GM18868 (cell line): Measurements from ENCODE around the gene CDR2L.
"Not testable (repeated sequence)": the region's sequence is repeated elsewhere in the genome, so short reads cannot be mapped to it uniquely, and the experiment has no call there.

Source experiments
- ATAC-seq: cut with Tn5 transposase; IDR thresholded peaks from one replicate; pipeline ENCODE4 v1.9.1; 2021; ENCODE audit warnings: mild to moderate bottlenecking, moderate library complexity; ENCODE audit not compliant: unreplicated experiment

Gene CDR2L

DNA sequence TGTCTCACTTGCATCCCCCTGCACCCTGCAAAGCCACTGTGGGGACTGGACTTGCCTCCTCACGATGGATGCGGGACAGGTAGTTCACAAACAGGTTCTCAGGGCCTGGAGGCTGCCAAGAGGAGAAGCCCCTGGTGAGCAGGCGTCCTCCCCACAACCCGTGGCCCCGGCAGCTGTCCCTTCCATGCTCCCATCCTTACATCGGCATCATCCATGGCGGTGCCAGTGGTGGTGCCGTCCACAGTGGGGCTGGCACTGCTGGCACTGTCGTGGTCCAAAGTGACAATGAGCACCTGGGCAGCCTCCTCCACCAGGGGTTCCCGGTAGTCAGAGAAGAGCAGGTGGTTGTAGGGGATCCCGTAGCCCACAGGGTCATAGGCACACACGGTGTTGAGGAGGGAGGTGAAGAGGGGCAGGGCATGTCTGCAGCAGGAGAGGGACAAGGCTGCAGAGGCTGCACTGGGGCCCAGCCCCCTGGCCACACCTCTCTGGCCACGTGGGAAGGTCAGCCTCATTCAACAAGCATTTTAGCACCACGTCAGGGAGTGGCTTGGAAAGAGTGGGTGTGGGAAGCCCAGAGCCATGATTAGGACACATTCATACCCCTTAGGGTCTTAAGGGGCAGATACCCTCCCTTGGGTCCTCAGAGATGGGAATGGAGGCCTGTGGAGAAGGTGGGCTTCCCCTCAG, 27.5 kb upstream of the CDR2L start:
- ATAC-seq: no peak

DNA sequence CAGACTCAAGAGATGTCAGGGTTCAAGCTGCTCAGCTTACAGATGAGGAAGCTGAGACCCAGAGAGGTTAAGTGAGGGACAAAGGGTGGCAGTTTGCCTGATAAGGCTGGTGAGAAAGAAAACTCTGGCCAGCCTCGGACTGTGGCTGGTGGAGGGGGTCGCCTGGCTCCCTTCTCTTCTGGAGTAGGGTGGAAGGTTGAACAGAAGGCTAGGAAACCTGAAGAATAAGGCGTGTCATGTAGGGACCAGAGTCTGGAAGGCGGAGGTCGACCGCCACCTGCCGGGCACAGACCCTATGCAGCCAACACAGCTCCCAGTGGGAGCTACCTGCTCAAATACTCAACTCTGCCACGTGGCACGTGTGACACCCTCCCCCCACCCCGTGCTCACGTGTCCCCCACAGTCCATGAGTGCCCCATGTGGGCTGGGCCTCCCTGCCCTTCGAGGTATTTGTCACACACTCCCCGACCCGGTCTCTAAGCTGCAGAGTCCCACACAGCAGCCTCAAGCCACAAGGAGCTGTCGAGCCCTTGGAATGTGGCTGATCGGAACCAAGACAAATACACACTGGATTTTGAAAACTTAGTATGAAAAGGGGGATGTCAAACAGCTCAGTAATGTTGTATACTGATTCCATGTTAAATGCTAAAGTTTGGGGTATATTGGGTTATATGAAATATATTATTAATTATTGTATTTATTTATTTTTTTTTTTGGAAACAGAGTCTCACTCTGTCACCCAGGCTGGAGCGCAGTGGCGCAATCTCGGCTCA, 26.7 kb upstream of the CDR2L start:
- no peak for ATAC-seq

DNA sequence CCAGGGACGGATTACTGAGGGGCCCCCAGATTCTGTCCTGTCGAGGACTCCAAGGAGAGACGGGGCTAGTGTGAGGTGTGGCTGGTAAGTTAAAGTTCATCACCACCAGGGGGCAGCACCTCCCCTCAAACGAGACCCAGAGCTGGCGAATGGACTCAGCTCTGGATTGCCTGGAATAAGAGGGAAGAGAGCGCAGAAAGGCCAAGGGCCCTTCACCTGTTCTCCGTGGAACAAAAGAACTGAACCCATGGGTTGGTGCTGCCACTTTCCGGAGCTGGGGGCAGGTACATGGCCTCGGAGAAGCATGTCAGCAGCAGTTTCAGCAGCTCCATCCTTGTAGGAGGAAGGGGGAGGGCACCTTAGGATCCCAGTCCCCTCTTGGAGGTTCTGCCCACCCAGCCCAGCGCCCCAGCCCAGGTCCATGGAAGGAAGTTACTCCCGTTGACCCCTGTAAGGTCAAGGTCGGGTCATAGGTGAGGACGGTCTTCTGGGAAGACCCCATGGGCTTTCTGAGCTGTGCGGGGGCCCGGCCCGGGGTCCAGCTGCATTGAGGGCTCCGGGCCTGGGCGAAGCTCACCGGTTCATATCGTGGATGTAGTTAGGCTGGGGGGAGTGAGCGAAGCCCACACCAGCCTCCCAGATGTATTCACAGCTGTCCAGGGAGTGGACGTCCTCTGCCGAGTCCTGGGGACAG, 25.6 kb upstream of the CDR2L start:
- no peak for ATAC-seq

DNA sequence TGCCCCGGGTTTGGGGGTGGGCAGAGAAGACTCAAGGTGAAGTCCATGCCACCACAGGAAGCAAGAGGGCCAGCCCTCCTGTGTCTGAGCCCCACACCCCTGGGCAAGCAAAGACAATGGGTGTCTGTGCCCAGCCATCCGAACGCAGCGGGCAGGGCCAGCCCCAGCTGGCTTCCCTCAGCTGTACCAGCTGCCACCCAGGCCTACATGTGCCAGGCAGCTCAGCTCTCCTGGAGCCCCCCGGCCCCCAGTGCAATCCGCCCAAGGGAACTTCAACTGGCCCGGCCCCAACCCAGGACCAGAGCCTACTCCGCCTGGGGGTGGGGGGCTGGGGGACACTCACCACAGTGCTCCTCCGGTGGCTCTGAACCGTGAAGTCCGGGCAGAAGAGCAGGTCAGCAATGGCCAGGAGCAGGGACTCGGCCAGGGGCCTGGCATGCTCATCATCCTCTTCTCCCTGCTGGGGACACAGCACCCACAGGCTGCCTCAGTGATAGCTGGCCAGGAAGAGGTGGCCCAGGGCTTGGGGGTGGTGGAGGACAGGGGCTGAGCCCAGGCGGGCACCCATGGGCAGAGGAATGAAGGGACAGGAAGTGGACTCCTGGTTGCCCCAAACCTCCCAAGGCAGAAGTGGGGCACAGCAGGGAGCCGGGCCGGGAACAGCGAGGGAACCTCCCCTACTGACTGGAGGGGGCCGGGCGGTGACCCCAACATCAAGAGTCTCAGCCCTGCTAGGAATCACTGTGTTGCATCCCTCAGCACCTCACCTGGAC, 24.6 kb upstream of the CDR2L start:
- no peak for ATAC-seq

DNA sequence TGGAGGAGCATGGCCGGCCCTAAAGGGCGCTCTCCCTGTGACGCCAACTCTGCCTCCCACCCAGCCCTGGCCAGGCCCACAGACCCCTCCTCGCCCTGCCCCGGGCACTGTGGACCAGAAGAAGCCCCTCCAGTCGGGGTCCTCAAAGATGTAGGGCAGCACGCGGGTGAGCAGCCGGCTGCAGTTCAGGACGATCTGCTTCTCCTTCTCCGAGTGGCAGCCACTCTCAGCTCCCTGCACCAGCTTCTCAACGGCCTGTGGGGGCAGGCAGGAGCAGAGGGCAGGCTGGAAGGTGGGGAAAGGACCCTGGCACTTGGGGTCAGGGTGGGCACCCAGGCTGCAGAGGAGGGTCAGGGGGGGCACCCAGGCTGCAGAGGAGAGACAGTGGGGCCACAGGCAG, 23.8 kb upstream of the CDR2L start:
- ATAC-seq: no peak

DNA sequence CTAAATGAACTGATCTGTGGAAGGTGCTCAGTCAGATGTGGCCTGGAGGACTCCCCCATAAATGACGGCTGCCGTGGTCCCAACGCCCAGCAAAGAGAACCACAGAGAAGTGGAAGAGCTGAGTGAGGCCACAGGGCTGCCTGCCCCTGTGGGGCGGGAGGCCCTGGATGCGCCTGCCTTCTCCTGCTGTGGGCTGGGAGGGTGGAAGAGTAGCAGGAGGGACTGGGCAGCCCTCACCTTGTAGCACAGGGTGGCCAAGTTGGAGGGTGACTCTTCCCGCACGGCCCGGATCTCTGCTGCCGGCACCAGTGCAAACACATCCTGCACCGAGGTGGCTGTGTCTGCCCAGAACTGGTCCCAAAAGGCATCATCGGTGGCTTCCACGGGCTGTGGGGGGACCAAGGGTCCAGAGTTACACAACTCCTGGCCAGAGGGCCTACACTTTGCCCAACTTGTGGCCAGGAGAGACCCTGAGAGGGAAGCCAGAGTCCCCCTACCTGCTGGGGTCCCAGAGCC, 23.1 kb upstream of the CDR2L start:
- ATAC-seq: no peak

DNA sequence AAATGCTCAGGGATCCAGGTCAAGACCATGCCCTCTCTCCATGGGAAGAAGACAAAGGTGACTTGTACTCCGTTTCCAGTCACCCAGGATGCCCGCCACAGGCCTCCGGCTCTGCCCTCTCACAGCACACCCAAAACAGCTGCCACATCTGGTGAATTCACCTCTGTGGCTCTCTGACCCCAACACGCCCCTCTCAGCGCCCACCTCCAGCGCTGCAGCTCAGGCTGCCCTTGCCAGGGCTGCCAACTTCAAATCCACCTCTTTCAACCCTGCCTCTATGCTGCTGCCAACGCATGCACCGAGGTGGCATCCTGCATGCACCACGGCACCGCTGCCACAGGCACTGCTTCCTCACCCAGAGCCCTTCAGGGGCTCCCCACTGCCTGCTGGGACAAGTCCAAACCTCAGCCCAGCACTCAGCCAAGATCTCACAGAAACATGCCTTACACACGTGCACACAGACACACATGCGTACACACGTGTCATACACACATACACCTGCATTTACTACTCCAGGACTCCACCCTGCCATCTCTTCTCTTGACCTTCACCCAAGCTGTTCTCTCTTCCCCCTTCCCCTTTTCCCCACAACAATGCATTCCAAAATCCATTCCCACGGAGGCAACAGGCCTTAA, 22.3 kb upstream of the CDR2L start:
- no peak for ATAC-seq

DNA sequence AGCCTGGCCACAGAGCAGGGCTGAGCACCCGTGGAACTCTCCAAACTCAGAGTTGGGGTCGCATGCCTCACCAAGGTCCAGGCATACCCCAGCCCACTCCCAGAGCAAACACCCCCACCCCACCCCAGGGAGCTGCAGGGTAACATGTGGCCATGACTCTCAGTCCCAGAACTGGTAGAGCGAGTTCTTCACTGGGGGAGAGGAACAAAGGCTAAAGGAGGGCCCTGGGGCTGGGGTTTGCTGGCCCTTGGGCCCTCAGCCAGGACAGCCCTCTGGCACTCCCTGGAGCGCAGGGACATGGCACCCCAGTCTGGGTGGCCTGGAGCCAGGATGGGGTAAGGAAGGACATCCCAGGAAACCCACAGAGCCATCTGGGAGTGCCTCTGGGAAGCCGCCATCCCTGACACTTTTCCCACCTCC, 19.1 kb upstream of the CDR2L start:
- ATAC-seq: no peak

DNA sequence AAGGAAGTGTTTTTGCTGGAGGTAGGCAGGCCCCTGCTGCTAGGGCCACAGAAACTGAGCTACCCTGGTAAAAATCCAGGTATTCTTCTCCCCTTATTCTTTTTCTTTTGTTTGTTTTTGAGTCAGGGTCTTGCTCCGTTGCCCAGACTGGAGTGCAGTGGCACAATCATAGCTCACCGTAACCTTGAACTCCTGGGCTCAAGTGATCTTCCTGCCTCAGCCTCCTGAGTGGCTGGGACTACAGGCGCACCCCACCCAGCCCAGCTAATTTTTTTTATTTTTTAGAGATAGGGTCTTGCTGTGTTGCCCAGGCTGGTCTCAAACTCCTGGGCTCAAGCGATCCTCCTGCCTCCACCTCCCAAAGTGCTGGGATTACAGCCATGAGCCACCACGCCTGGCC, 17.9 kb upstream of the CDR2L start:
- ATAC-seq: not testable (repeated sequence)

DNA sequence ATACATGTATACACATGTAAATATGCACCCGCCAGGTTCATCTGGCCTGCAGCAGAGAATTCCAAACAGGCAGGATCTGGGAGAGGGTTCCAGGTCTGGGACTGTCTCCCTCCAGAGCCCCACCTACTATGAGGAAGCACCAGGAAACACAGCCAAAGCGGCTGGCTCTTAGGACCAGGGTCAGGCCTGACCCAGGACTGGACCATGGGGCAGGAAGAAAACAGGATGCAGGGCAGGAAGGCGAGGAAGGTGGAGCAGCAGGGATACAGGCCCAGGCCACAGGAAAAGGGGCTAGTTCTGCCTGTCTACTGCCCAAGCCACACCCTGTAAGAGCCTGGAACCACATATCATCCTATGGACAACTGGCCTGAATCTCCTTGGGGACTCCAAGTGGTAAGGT, 17.0 kb upstream of the CDR2L start:
- no peak for ATAC-seq

DNA sequence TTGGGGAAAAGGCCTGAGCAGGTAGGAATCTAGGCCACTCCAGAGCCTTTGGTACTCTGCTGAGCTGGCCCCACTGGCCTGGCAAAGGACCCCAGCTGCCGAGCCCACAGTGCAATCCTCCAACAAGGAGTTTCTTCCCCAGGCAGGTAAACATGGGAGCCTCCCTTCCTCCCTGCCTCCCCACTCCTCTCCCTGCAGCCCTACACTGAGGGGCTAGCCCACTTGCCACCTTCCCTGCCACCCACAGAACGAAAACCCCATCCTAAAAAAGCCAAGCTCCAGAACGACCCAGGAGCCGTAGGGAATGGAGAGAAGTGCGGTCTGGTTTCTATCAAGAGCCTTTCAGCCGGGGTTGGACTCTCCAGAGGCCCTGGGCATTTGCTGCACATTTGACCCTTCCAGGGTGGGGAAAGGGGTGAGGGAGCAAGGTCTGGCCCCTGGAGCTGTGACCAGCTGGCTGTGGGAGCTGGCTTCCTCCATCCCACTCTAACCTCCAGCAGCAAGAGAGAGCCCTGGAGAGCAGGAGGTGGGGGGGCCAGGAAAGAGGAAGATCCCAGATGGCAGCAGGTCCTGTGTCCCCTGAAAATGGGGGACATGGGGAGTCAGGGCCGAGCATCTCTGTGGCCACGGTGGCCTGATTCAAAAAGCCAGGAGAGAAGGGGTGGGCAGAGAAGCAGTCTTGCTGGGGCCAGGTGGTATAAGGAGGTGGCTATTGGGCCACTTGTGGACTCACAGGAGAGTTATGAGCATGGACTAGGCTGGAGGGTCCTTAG, 16.2 kb upstream of the CDR2L start:
- ATAC-seq: no peak

DNA sequence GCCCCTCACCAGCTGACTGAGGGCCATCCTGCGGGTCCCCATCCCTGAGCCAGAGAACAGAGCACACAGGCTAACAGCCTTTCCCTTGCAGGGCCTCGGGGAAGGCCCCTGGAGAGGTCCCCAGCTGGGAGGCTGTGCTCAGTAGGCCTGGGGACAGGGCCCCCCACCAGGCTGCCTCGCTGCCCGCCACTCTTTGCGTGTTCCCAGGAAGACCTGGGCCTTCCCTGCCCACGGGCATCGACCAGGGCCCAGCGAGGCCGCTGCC, 15.7 kb upstream of the CDR2L start:
- no peak for ATAC-seq

DNA sequence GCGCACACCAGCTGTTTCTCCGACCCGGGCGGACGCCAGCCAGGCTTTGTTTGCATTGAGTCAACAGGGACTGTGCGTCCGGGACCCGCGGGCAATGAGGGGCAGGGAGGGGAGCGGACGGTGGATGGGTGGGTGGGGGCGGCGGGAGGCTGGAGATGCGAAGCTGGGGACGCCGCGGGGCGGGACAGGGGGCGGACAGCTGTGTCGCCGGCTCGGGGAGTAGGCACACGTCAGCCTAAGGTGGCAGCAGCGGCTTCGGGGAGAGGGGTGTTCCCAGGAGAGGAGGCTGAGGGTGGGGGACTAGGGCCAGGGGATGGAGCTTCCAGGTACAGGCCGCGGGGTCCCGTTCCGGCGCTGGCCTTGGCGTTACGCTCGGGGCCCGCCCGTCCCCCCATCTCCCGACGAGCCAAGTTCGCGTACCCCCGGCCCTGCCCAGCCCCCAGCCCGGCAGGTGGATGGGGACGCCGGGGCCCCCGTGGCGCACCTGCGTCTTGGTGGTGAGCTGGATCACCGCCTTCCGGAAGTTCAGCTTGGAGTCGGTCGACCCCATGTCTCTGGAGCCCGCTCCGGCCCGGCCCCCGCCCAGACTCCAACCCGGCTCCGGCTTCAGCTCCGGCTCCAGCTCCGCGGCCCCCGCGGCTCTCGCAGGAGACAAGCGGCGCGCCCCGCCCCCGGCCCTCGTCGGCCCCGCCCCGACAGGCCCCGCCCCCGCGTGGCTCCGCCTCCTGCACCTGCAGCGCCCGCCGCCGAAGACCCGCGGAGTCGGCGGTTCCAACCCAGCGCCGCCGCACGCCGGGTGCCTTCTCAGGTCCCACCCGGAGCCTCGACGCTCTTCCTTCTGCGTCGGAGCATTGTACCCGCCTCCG, 15.1 kb upstream of the CDR2L start, which contains the start of gene HID1:
Gene HID1, minus strand, starts transcription at position 653 of the 866 bp plus-strand sequence. Its CDS starts 103 bp downstream, at position 550.
- no peak for ATAC-seq

DNA sequence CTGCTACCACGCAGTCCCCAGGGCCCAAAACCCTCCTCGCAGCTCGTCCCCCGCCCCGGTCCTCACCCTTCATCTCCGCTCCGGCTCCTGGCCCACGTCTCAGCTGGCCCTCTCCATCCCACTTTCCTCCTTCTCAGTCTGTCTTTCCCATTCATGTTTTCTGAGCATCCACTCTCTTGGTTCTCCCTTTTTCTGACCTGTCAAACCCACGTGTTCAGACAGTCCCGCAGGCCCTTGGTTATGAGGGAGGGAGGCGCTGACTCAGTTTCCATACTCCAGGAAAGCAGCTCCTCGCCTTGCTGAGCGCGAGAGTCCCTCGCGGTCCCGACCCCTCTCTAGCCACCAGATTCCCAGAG, 14.5 kb upstream of the CDR2L start:
- ATAC-seq: no peak

DNA sequence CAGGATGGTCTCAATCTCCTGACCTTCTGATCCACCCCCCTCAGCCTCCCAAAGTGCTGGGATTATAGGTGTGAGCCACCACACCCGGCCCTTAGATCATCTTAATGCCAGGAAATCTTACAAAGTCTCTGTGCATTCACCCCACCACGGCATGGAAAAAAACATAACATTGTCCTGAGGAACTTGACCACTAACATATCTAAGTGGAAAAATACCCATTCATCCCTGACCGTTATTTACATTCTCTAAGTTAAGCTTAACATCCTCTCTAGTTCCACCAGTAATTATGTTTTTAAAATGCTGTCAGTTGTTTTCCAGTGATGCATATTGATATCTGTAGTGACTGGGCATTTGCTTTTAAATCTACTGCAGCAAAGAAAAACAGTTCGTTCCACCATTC, 11.5 kb upstream of the CDR2L start:
- ATAC-seq: no peak

DNA sequence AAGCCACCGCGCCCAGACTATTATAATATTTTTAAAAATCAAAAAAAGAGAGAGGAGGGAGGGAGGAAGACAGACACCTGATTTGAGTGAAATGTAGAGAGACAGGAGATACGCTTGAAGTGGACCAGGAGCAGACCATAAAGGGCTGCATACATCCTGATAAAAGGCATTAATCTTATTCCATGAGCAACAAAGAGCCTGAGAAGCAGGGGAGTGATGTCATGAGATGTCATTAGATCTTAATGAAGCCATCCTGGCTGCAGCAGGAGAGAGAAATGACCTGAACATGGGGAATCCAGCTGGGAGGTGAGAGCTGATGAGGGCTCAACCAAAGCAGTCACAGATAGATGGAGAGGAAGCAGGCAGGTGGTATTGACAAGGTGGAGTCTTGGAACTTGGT, 9.6 kb upstream of the CDR2L start:
- no peak for ATAC-seq

DNA sequence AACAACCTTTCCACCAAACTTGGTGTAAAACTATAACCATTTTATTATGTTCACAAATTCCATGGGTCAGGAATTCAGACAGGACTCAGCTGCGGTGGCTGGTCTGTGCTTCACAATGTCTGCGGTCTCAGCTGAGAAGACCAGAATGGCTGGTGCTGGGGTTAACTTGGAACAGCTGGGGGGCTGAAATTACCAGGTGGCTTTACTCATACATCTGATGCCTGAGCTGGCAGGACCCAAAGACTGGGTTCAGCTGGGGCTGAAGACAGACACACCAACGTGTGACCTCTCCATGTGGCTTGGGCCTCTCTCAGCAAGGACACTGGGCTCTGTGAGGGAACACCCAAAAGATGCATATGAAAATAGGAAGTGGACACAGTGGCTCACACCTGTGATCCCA, 9.2 kb upstream of the CDR2L start:
- ATAC-seq: no peak

DNA sequence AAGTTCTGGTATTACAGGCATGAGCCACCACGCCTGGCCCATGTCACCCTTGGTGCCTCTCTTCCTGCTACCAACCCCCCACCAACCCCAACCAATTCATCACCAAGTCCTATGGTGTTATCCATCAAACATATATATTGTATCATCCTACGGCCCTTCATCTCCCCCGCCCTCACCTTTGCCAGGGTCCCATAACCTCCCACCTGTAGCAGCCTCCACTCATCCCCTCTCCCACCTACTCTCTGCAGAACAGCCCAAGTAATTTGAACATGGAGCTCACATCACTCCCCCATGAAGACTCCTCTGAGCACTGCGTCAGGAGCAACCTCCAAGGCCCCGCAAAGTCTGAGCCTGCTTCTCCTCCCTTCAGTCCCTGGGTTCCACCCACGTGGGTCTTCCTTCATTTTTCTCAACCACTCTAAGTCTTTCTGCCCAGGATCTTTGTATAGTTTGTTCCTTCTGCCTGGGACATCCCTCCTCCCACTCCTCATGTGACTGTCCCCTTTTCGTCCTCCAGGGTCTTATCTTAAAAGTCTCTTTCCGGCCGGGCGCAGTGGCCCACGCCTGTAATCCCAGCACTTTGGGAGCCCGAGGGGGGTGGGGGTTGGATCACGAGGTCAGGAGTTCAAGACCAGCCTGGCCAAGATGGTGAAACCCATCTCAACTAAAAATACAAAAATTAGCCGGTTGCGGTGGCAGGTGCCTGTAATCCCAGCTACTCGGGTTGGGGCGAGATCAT, 7.9 kb upstream of the CDR2L start:
- no peak for ATAC-seq
